ENCODE results near the gene FCHSD2. TPM values are rescaled to one million over a fixed set of nuclear protein-coding genes. Genes with fewer than 3 reads are reported as not detected.

The FCHSD2 gene
- total and polyA plus RNA-seq, 9 of the 15 experiments (the other 6 are each of a cell fraction or from before 2014, with no cell fraction given) = 1.8 to 14.7 (median 6.4) TPM

DNA sequence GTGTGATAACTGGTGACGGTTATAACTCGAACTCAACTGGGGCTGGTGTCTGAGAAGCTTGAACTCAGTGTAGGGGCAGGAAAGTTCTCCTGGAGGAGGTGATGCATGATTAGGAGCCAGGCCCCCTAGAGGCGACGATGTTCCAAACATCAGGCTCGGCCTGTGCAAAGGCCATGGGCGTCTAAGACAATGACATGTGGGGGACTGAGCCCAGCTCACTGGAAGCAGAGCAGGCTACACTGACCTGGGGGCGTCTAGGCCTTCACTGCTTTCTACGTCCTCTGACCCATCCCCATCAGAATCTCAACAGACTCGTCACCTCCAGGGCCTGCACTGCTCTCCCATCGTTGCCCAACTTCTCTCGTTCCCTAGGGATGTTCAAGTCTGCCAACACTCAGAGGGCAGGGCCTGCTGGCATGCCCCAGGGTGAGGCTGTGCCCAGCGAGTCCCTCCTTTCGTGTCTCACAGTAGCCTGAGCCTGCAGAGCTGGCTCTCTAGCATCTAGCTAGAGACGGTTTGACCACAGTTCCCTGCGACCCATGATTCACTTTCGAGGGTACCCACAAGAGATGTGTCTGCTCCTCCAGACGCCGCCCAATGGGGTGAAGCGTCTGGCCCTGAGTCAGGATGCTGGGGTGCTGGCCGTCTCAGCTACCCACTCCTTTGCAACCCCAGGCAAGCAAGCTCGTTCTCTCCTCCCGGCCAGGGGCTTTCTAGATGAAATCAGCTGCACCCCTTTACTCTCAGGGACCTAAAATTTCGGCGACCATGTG lies 329.0 kb downstream of the FCHSD2 start (continued):
- TF ChIP-seq ZNF212 (CRISPR knock-in tag; IDR thresholded peaks at IDR 0.05) = no peak
- TF ChIP-seq GABPB2 (CRISPR knock-in tag; conservative IDR thresholded peaks at IDR 0.05) = no peak
- no peak for TF ChIP-seq SMARCC2 (IDR thresholded peaks at IDR 0.05; ENCODE audit: low read depth)
- no peak for TF ChIP-seq CREB3 (tag; conservative IDR thresholded peaks at IDR 0.05; ENCODE audit: low read depth)
- TF ChIP-seq SPI1 (IDR thresholded peaks at IDR 0.05; ENCODE audit: borderline replicate concordance, low read depth, low read length) = no peak
- TF ChIP-seq, protein P1, sequence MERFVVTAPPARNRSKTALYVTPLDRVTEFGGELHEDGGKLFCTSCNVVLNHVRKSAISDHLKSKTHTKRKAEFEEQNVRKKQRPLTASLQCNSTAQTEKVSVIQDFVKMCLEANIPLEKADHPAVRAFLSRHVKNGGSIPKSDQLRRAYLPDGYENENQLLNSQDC (CRISPR knock-in tag; IDR thresholded peaks at IDR 0.05) = no peak
- TF ChIP-seq ELF4 (CRISPR knock-in tag; IDR thresholded peaks at IDR 0.05) = no peak
- no peak for TF ChIP-seq HDGF (IDR thresholded peaks at IDR 0.05)
- peak; percentile 83; the same call in 1 of the 2 replicates for TF ChIP-seq CBFB (CRISPR knock-in tag; IDR thresholded peaks at IDR 0.05)
- TF ChIP-seq, protein P2, sequence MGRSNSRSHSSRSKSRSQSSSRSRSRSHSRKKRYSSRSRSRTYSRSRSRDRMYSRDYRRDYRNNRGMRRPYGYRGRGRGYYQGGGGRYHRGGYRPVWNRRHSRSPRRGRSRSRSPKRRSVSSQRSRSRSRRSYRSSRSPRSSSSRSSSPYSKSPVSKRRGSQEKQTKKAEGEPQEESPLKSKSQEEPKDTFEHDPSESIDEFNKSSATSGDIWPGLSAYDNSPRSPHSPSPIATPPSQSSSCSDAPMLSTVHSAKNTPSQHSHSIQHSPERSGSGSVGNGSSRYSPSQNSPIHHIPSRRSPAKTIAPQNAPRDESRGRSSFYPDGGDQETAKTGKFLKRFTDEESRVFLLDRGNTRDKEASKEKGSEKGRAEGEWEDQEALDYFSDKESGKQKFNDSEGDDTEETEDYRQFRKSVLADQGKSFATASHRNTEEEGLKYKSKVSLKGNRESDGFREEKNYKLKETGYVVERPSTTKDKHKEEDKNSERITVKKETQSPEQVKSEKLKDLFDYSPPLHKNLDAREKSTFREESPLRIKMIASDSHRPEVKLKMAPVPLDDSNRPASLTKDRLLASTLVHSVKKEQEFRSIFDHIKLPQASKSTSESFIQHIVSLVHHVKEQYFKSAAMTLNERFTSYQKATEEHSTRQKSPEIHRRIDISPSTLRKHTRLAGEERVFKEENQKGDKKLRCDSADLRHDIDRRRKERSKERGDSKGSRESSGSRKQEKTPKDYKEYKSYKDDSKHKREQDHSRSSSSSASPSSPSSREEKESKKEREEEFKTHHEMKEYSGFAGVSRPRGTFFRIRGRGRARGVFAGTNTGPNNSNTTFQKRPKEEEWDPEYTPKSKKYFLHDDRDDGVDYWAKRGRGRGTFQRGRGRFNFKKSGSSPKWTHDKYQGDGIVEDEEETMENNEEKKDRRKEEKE (IDR thresholded peaks at IDR 0.05; ENCODE audit: borderline replicate concordance in 1 of 2, control insufficient read depth in 1 of 2, low read depth in 2 of 2, low read length in 1 of 2) = no peak
- no peak for TF ChIP-seq CREBBP (IDR thresholded peaks at IDR 0.05; ENCODE audit: low read depth, low read length)
- TF ChIP-seq YBX1 (IDR thresholded peaks at IDR 0.05) = no peak
- no peak for TF ChIP-seq ZNF174 (CRISPR knock-in tag; IDR thresholded peaks at IDR 0.05)
- no peak for TF ChIP-seq ZNF282 (CRISPR knock-in tag; IDR thresholded peaks at IDR 0.05)
- TF ChIP-seq BCL6 (CRISPR knock-in tag; IDR thresholded peaks at IDR 0.05) = no peak
- TF ChIP-seq C11orf30 (IDR thresholded peaks at IDR 0.05; ENCODE audit: low read depth) = no peak
- TF ChIP-seq POLR2A (conservative IDR thresholded peaks at IDR 0.05) = no peak
- TF ChIP-seq ZNF274 (IDR thresholded peaks at IDR 0.05; ENCODE audit: borderline replicate concordance, low read depth, low read length) = no peak
- TF ChIP-seq USF1 (CRISPR knock-in tag; IDR thresholded peaks at IDR 0.05) = no peak

Data from K562 (cell line).